Activated B cell treated with CpG ODN at 0.5 μM for 24 hours (primary cell): ENCODE results near the gene SLC13A3. TPM values are rescaled to one million over a fixed set of nuclear protein-coding genes. Genes with fewer than 3 reads are reported as not detected.

Source experiments
- ATAC-seq: fragments of 200-7000 bp; cut with Tn5 transposase; one replicate; pipeline ENCODE4 v1.10.0; 2021; ENCODE audit warnings: low read depth, mild to moderate bottlenecking, moderate library complexity
- CTCF ChIA-PET: fragments of 350-600 bp; sonication (Branson Sonifier 250); formaldehyde crosslinking; loops from one replicate; lab custom pipeline; 2021; ENCODE audit warnings: antibody characterized with exemption; lab: Charles Lee
- POLR2A ChIA-PET: fragments of 350-600 bp; sonication (Branson Sonifier 250); formaldehyde crosslinking; loops from one replicate; lab custom pipeline; 2021; ENCODE audit warnings: antibody characterized with exemption; lab: Charles Lee
- DNase-seq: peaks from one replicate; pipeline ENCODE4 v3.0.0; 2022
- H3K27ac Mint-ChIP-seq: one replicate; pipeline ENCODE4 v1.8.0; 2020; ENCODE audit warnings: mixed read lengths
- H3K27me3 Mint-ChIP-seq: one replicate; pipeline ENCODE4 v1.8.0; 2021; ENCODE audit warnings: mixed read lengths
- H3K36me3 Mint-ChIP-seq: one replicate; pipeline ENCODE4 v1.8.0; 2021; ENCODE audit warnings: low read depth, mixed read lengths
- H3K4me1 Mint-ChIP-seq: one replicate; pipeline ENCODE4 v1.8.0; 2021; ENCODE audit warnings: mixed read lengths
- H3K4me3 Mint-ChIP-seq: one replicate; pipeline ENCODE4 v1.8.0; 2020; ENCODE audit warnings: mild to moderate bottlenecking, mixed read lengths
- H3K9me3 Mint-ChIP-seq: one replicate; pipeline ENCODE4 v1.8.0; 2020; ENCODE audit warnings: mixed read lengths
- CTCF ChIP-seq: fragments of 200-600 bp; IDR thresholded peaks from one replicate; pipeline ENCODE4 v1.8.0; 2022; ENCODE audit warnings: antibody characterized with exemption, mild to moderate bottlenecking
- intact Hi-C: fragments of 100-400 bp; cut with micrococcal nuclease; formaldehyde crosslinking; loops from one replicate; pipeline ENCODE4 v1.15.1; 2024
- total RNA-seq: library from RNA; stranded (reverse); gene quantifications from 2 replicates; pipeline ENCODE4 v1.2.3, GENCODE V29; 2022

SLC13A3 gene
- total RNA-seq, 1 donor from 2014 or later = 0.47 TPM

DNA sequence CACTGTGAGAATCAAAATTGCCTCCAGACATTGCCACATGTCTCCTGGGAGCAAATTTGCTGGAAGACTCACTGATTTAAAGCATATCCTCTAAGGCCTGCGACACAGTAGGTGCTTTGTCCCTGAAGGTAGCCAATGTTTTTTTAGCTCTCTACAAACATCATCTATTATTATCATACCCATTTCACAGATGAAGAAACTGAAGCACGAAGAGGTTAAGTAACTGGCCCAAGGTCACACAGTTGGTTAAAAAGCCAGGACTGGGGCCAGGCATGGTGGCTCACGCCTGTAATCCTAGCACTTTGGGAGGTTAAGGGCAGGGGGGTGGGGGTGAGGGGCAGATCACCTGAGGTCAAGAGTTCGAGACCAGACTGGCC, 12.4 kb downstream of the SLC13A3 start:
- Mint-ChIP-seq H3K36me3 (no peaks in the 10 kb centered on the region), H3K4me3 (no peak overlapping the region), H3K4me1 (no peaks in the 10 kb centered on the region), H3K27ac (no peak overlapping the region), H3K27me3 (peaks cover 45% of the 10 kb centered on the region), H3K9me3 (no peaks in the 10 kb centered on the region)
- POLR2A ChIA-PET = no interaction called here
- ATAC-seq (no peak), DNase-seq (no peak)
- CTCF ChIA-PET = no interaction called here
- intact Hi-C loops = no loop called here
- no peak for TF ChIP-seq CTCF

DNA sequence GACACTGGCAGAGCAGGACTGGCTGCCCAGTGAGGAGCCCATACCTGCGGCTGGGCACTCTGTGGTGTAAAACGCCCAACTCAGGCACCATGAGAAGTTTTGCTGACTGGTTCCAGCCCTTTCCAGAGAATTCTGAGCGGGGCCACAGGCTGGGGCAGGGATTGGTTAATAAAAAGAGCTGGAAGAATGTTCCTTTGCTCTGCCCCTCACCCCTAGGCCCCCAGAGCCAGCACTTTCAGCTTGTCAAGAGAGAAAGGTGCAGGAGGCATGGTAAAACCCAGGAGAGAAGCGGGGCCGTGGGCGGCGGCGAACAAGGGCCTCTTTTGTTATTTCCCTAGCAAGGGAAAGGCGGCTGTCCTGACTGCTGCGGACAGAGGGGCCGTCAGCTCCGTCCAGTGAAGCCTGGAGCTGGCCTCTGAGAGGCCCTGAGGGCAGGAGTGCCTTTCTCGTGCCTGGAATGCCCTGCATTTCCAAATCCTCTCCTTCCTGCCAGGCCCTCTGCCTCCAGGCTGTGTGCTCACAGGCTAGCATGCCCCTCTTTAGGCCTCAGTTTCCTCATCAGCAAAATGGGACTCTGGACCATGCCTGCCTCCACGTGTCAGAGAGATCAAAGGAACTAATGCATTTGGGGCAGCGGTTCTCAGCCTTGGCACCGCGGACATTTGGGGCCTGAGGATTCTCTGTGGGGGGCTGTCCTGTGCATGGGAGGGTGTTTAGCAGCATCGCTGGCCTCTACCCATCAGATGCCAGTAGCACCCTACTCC, 12.9 kb downstream of the SLC13A3 start:
- intact Hi-C loops = no loop called here
- ChIA-PET POLR2A (no interaction called here), CTCF (no interaction called here)
- Mint-ChIP-seq H3K36me3 (no peaks in the 10 kb centered on the region), H3K27me3 (peaks cover 42% of the 10 kb centered on the region), H3K4me3 (no peak overlapping the region), H3K4me1 (no peaks in the 10 kb centered on the region), H3K9me3 (no peaks in the 10 kb centered on the region), H3K27ac (no peak overlapping the region)
- ATAC-seq = no peak
- DNase-seq = no peak
- no peak for TF ChIP-seq CTCF

- Mint-ChIP-seq H3K27ac (no peak overlapping the region), H3K4me1 (no peaks in the 10 kb centered on the region), H3K36me3 (no peaks in the 10 kb centered on the region), H3K27me3 (peaks cover 43% of the 10 kb centered on the region), H3K9me3 (no peaks in the 10 kb centered on the region), H3K4me3 (no peak overlapping the region)
- CTCF ChIA-PET = no interaction called here
- DNase-seq (no peak), ATAC-seq (no peak)
- intact Hi-C loops = no loop called here
- POLR2A ChIA-PET = no interaction called here
- TF ChIP-seq CTCF = no peak
These were observed 13.7 kb downstream of the SLC13A3 start for GRCh38 chr20:46637427-46638133.

DNA sequence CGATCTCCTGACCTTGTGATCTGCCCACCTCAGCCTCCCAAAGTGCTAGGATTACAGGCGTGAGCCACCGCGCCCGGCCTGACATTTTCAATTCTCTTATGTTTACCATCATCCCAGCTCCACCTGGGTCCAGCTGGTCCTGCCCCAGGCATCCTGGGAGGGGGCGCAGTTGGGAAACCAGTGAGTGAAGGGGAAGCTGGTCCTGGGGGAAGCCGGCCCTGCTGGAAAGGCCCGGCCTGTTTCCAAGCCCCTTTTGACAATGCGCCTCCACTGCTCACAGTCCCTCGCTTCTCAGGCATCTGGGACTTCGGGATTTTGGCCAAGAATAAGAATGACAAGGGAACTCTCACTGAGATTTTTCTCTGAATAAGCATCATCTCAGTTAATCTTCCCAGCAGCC, 14.2 kb downstream of the SLC13A3 start:
- peaks cover 41% of the 10 kb centered on the region for H3K27me3 Mint-ChIP-seq
- DNase-seq = no peak
- H3K27ac Mint-ChIP-seq = no peak overlapping the region
- H3K9me3 Mint-ChIP-seq = no peaks in the 10 kb centered on the region
- TF ChIP-seq CTCF = no peak
- POLR2A ChIA-PET = no interaction called here
- no peak for ATAC-seq
- no peak overlapping the region for H3K4me3 Mint-ChIP-seq
- CTCF ChIA-PET = no interaction called here
- no peaks in the 10 kb centered on the region for H3K36me3 Mint-ChIP-seq
- intact Hi-C loops = no loop called here
- no peaks in the 10 kb centered on the region for H3K4me1 Mint-ChIP-seq

DNA sequence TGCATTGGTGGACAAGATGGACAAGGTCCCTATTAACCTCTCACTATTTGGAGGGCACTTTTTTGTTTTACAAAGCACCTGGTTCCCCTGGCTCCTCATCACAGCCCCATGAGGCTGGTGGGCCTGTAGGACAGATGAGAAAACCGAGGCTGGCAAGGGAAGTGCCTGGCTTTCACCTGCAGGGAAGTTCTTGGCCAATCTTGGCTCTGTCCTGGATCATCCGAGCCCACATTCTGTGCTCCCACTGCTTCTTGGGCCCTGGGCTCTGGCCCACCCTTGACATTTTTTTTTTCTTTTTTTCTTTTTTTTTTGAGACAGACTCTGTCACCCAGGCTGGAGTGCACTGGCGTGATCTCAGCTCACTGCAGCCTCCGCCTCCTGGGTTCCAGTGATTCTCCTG, 14.7 kb downstream of the SLC13A3 start:
- POLR2A ChIA-PET = no interaction called here
- Mint-ChIP-seq H3K27ac (no peak overlapping the region), H3K27me3 (peaks cover 42% of the 10 kb centered on the region), H3K4me3 (no peak overlapping the region), H3K4me1 (no peaks in the 10 kb centered on the region), H3K9me3 (no peaks in the 10 kb centered on the region), H3K36me3 (no peaks in the 10 kb centered on the region)
- ATAC-seq (no peak), DNase-seq (no peak)
- no peak for TF ChIP-seq CTCF
- intact Hi-C loops = no loop called here
- CTCF ChIA-PET = no interaction called here
